HG02678 (cell line): ENCODE data around the gene NUF2.

Experiments used
- ATAC-seq: cut with Tn5 transposase; IDR thresholded peaks from one replicate; pipeline ENCODE4 v1.9.1; 2021; ENCODE audit warnings: mild to moderate bottlenecking, moderate library complexity; ENCODE audit not compliant: unreplicated experiment

The NUF2 gene

DNA sequence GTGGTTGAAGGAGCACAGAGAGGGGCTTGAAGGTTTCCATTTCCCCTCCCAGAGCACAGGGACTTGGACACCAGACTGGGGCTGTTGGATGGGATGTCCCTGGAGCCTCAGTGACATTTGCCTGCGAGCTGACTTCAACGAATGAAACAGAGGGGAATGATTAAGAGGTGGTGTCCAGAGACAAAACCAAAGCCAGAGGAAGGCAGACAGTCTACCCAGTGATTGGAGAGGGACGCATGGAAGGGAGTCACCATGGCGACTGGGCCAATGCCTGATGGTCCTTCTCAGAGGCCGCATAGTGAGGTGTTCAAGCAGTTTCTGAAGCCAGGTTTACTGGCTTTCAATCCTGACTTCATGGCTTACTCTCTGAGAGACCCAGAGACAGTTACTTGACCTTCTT, 77.2 kb downstream of the NUF2 start:
- no peak for ATAC-seq

DNA sequence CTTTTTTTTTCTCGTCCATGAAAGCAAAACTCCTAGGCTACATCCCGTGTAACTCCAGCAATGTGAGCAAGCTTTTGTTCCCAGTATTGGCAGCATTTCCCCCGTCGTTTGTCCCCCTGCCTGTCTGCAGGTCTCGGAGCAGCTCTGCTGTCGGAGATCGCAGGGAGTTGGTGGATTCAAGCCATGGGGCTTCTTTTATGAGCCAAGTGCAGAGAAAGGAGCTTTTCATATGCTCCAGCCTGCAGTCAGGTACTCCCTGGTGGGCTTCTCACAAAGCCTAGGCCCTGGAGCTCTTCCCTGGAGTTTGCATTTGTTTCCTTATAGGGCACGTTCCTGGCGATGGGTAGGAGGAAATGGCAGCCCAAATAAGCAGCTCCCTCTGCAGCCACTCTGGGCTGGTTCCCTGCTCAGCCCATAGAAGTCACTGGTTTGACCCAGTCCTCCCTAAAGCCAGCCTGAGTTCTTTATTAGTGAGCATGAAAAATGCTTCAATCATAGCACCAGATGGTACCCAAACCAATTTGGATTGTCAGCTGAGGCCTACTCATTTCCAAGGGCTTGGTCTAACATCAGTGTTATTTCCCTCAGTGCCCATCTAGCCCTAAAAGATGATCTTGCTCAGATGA, 78.3 kb downstream of the NUF2 start:
- no peak for ATAC-seq

DNA sequence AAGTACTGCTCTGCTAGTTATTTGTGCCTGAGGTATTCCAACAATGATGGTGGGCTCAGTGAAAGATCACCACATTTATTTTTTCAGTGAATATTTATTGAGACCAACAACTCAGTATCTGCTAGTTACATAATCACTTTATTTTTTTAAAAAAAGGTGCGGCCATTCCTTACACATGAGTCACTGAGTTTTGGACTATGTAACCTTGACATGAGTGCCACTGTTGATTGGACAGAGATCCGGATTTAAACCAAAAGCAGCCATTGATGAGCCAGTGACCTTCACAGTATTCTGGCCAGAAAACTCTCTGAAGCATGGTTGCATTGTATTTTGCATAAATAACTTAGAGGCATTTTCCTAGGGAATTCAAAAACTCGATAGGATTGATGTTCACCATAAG, 79.5 kb downstream of the NUF2 start:
- no peak for ATAC-seq
